Left renal cortex interstitium (tissue), 4 donors: ENCODE data around the gene LRRC56. TPM values are rescaled to one million over a fixed set of nuclear protein-coding genes. Genes with fewer than 3 reads are reported as not detected.

ENCODE experiments used
- DNase-seq, 4 donors: peaks; one replicate each; pipeline ENCODE4 v3.0.0-alpha.2; 2013; ENCODE audit warnings: low read depth in 4 of 4, low spot score in 2 of 4, missing footprints in 1 of 4
- polyA plus RNA-seq, 4 donors: library from polyadenylated mRNA; unstranded; fragments of 120-200 nt; gene quantifications; one replicate each; pipeline ENCODE4 v1.2.1, GENCODE V29; 2013; ENCODE audit not compliant: insufficient read length in 4 of 4

Gene LRRC56
- polyA plus RNA-seq, 4 donors = 2.8 to 6.1 (median 5.1) TPM

DNA sequence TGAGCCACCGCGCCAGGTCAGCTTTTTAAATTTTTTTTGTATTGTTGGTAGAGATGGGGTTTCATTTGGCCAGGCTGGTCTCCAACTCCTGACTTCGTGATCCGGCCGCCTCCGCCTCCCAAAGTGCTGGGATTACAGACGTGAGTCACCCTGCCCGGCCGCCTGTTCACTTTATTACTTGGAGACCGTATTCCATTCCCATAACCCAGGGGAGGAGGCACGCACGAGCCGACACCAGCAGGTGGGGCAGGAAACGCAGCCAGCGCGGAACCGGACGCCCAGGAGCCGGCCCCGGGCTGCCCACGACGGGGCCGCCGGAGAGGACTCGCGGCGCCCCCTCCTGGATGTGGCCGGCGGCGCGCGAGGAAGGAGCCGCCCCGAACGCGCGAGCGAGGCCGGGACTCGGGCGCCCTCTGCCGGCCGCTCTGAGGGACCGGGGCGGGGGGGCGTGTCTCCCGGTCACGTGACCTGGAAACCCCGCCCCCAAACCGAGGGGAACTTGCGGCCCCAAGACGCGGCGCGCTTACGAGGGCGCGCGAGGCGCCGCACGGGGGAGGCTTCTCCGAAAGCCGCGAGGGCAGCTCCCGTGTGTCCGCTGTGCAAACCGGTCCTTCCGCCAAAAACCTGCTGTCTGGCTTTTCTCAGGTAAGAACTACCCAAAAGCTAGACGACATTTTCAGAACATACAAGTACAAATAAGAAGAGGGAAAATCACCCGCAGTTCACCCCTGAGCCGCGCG lies 18.7 kb upstream of the LRRC56 start:
- peak in 1 of 4 donors; percentile 55 for DNase-seq

DNA sequence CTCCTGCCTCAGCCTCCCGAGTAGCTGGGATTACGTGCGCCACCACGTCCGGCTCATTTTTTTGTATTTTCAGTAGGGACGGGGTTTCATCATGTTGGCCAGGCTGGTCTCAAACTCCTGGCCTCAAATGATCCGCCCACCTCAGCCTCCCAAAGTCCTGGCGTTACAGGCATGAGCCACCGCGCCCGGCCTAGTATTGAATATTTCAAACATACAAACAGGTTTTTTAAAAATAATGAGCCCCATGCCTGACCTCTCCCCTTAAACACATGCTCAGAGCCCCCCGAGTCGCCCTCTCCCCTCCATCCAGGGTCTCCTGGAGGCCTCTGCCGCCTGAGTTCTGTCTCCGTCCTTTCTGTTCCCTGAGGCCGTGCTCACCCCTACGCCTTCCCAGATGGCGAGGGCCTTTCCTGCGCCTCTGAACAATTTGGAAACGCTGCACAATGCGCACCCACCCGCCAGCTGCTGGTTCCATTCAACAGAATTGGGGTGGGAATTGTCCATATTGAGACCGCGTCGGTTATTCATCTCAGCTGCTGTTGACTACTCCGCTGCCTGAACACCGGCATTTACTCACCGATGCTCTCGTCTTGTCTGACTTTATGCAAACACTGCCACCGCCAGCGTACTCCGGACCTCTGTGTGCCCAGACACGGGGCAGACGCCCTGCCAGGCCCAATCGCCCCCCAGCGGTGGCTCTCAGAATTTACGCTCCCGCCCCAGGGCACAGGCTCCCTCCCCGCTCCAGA lies 16.7 kb upstream of the LRRC56 start:
- DNase-seq = no peak

DNA sequence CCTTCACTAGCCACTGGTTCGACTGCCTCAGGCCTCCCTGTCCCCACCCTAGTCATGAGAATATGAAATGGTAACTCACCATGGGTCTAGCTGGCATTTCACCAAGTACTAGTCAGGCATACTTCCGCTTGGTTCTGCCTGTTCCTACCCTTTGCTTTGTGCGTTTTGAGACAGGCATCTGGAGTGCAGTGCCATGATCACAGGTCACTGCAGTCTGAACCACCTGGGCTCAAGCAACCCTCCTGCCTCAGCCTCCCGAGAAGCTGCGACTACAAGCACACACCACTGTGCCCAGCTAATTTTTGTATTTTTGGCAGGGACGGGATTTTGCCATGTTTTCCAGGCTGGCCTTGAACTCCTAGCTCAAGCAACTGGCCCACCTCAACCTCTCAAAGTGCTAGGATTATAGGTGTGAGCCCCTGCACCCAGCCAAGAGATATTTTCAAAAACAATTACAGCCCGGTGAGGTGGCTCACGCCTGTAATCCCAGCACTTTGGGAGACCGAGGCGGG lies 16.1 kb upstream of the LRRC56 start:
- no peak for DNase-seq

DNA sequence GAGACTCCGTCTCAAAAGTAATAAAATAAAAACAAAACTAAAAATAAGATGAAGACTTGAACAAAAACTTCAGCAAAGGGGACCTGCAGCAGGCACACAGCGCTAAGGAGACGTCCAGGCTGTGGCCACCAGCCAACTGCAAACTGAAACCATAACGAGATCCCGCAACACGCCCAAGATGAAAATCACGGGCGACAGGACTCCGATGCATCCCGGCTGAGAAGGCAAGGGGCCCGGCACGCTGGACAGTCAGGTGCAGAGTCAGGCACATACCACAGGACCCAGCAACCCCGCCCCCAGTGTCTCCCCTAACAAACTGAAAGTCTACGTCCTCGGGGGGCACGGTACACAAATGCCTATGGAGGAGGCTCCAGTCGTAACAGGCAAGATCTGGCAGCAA lies 11.1 kb upstream of the LRRC56 start:
- DNase-seq = no peak

DNA sequence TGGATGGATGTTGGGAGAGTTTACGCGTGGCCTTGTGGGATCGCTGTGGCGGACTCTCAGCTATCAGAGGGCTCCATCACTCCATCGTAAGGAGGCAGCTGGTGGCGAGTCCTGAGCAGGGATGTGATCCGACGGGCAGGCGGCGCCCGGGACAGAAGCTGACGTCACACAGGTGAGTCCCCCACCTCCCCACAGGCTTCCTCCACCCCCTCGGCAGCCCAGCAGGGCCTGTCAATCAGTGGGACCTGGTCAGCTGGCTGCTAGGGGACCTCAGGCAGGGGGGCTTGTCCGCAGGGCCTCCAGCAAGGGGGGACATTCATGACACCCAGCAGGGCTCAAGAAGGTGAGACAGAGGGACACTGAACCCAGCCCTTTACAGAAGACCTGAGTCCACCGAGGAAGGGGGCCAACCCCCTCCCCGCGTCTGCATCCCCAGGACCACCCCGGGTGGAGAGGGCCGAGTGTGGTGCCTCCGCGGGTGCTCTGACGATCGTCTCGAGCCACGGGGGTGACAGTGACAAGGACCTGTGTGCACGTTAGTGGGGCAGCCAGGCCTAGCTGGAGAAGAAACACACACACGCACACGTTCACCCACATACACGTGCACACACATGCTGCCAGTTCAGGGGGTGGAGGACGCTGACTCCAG lies 9.0 kb upstream of the LRRC56 start:
- no peak for DNase-seq

DNA sequence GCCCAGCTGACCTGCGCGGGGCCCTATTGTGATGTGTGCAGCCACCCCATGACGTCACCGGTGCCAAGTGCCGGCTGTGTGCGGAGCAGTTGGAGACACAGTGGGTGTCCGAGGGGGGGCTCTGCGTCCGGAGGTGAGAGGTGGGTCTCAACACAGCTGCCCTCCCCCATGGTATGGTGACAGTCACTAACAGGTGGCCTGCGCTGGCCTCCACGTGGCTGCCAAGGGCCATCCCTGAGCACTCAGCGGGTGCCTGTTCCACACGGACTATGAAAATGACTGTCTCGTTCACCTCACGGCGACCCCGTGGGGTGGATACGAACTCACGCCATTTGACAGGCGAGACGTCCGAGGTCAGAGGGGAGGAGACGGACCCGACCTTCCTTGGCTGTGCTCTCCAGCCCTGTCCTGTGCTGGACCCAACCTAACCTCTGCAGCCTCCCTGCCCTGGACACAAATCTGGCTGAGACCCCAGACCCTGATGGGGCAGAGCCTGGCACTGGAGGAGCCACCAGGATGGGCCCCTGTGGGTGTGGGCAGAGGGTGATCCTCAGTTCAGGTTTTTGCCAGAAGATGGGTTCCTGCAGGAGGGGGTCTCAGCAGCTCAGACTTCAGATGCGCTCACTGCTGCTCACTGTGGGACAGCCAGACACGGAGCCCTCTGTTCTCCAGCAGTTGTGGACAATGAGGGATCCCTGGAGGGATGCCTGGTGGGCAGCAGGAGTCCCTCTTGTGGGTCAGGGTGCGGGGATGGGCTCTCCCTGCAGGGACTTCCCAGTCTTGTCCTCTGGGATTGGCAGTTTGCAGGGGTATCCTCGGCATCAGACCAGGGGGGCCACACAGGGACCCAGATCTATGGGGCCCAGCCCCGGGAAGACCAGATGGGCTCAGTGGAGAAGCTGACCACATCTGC lies 8.3 kb upstream of the LRRC56 start:
- no peak for DNase-seq

DNA sequence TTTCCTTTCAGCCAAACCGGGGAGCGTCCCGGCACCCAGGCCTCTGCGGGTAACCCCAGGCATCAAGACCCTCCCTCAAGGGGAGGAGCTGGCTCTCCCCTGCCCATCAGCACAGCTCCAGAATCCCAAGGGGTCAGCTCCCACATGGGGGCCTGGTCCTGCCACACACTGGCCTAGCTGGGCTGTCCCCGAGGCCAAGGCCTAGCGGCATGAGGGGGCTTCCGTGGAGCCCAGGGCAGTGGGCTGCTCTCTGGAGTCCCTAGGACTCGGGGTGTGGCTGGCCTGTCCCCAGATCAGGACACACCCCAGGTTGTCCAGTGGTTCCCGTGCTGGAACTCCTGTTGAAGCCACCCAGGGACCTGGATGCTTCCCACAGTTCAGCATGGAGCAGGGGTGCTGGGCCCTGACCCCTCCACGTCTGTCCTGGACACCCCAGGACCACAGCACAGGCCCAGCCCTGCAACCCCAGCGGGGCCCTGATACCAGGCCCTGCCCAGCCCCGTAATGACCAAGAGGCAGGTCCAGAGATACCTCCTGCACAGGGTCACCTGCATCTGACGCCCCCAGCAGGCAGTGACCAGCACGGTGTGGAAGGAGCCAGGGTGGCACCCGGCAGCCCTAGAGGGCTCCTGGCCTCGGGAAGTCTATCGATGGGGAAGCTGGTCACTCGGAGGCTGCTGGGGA lies 7.5 kb upstream of the LRRC56 start:
- no peak for DNase-seq

DNA sequence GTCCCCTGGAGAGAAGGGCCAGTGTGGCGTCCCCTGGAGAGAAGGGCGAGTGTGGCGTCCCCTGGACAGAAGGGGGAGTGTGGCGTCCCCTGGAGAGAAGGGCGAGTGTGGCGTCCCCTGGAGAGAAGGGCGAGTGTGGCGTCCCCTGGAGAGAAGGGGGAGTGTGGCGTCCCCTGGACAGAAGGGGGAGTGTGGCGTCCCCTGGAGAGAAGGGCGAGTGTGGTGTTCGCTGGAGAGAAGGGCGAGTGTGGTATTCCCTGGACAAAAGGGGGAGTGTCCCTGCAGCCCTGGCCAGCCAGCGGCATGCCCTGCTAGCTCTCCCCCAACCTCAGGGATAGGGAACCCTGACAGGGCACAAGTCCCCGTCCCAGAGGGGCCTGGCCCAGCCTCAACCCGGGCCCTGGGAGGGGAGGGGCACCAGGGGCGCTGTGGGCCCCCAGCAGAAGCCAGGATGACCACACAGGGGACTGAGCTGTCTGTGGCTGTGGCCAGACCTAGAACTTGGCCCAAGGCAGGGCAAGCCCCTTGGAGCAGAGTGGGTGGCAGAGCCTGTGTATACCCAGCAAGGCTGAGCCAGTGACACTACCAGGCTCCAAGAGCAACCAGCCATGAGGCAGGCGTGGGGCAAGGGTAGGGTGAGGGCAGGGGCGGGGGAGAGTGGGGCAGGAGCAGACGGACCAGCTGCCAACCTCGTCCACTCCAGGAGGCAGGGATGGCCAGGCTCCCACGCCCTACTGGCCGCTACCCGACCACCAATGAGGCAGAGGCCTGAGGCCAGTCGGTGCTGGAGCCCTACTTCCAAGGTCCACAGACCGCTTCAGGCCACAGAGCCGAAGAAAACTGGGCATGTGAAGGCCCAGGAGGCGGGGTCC lies 6.1 kb upstream of the LRRC56 start:
- no peak for DNase-seq

DNA sequence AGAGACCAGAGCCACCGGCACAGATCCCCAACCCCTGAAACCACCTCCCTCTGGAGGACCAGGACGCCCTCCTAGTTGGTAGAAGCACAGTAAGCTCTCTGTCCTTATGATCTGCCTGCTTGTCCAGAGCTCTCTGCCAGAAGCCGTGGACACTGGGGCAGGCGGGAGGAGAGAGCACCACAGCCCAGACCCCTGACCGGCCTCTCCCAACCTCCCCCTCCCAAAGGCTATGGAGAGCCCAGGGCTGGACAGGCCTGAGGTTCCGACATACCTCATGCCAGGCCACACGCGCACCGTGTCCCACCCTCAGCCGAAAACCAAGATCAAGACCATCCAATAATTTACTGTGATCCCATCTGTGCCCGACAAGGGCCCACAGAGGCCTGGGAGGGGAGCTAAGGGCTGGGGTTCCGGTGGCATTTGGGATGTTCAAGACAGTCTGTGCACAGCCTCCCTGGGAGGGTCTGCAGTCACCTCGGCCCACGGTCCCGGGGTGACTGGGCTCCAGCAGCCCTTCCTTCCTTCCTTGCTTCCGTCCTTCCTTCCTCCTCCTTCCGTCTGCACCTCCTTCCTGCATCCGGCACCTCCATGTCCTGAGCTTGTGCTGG lies 5.3 kb upstream of the LRRC56 start:
- no peak for DNase-seq

DNA sequence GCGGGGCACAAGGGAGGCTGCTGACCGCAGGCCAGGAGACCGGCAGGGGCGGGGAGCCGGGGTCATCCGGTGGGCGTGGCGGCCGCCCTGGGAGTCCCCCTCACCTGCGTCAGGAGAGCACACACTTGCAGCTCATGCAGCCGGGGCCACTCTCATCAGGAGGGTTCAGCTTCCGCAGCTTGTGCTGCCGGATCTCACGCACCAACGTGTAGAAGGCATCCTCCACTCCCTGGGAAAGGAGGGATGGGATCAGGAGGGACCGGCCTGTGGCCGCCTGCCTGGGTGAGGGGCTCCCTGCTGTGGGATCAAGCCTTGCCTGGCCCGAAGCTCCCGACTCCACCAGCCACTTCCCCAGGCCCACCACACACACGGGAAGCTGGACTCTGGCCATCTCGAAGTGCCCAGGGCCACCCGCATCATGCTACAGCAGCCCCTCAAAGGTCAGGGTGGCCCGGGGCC lies 4.8 kb upstream of the LRRC56 start:
- DNase-seq = no peak

DNA sequence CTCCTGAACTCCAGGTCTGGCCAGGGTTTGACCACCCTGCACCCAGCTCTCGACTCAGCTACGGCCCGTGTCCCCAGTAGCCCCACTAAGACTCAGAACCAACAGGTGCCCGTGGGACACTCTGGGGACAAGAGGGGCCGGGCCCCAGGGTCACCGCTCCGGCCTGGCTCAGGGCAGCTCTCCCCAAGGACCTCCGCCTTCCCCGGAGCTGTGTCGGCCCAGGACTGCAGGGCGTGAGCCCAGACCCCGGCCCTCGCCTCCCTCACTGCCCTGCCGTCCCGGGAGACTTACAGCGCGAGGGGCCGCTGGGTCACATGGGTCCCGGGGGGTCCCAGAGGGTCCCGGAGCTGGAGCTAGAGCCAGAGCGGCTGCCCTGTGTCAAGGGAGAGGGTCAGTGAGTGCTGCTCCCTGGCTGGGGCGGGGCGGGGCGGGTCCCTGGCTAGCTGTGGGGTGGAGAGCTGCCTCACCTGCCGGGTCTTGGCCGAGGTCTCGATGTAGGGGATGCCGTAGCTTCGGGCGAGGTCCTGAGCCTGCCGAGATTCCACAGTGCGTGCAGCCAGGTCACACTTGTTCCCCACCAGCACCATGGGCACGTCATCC lies 4.2 kb upstream of the LRRC56 start:
- DNase-seq = no peak

DNA sequence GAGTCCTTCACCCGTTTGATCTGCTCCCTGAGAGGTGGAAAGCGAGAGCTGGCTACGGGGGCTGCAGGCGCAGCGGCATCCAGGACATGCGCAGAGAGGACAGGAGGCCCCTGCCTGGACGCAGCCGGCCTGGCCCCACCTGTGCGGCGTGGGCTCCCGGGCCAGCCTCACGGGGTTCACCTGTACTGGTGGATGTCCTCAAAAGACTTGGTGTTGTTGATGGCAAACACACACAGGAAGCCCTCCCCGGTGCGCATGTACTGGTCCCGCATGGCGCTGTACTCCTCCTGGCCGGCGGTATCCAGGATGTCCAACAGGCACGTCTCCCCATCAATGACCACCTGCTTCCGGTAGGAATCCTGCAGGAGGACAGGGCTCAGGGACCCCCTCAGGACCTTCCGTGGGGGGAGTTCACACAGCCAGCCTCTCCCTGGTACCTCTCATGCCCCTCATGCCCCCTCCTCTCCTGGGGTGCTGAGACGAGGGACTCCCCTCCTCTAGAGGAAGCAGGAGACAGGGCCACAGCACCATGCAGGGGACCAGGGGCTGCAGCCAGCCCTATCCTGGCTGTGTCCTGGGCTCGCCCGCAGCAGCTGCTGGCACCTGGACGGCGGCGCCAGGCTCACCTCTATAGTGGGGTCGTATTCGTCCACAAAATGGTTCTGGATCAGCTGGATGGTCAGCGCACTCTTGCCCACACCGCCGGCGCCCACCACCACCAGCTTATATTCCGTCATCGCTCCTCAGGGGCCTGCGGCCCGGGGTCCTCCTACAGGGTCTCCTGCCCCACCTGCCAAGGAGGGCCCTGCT lies 3.5 kb upstream of the LRRC56 start:
- no peak for DNase-seq

DNA sequence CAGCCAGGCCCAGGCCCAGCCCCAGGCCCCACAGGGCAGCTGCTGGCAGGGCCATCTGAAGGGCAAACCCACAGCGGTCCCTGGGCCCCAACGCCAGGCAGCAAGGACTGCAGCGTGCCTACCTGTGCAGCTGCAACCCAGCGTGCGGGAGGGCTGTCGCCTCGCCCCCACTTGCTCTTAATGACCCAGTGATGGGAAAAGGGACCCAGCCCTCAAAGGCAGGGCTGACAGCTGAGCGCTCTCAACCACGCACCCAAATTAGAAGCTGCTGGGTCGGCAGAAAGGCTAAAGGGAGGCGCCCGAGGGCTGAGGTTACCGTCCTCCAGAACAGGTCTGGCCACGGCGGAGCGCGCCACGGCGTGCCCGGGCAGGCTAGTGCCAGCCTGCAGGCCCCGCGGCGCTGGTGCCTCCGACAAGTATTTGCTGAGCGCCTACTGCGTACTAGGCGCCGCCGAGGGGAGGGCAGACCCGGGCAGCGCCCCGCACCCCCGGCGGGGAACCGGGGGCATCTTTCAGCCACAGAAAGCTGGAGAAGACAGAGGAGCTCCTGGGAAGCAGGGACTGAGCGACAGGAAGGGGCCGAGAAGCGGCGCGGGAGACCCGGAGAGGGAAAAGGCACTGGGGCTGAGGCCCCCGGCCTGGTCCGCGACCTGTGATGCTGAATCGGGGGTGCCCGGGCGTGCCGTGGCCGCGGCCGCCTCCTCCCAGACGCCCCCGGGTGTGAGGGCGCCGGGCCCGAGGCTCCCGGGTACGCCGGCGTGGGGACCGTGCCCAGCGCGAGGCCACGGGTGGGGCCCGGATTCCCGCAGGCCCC lies 2.7 kb upstream of the LRRC56 start:
- no peak for DNase-seq

DNA sequence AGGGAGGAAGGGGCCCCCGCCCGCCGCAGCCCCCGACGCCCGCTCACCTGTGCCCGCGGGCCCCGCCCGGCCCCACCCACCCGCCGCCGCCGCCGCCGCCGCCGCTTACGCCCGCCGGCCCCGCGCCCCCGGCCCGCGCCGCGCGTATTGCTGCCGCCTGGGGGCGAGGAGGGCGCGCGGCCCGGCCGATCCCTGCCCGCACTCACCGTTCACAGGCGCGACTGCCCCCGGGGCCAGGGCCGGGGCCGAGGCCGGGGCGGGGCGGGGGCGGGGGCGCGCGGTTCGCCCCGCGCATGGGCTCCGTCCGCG lies 2.2 kb upstream of the LRRC56 start:
- DNase-seq = no peak

DNA sequence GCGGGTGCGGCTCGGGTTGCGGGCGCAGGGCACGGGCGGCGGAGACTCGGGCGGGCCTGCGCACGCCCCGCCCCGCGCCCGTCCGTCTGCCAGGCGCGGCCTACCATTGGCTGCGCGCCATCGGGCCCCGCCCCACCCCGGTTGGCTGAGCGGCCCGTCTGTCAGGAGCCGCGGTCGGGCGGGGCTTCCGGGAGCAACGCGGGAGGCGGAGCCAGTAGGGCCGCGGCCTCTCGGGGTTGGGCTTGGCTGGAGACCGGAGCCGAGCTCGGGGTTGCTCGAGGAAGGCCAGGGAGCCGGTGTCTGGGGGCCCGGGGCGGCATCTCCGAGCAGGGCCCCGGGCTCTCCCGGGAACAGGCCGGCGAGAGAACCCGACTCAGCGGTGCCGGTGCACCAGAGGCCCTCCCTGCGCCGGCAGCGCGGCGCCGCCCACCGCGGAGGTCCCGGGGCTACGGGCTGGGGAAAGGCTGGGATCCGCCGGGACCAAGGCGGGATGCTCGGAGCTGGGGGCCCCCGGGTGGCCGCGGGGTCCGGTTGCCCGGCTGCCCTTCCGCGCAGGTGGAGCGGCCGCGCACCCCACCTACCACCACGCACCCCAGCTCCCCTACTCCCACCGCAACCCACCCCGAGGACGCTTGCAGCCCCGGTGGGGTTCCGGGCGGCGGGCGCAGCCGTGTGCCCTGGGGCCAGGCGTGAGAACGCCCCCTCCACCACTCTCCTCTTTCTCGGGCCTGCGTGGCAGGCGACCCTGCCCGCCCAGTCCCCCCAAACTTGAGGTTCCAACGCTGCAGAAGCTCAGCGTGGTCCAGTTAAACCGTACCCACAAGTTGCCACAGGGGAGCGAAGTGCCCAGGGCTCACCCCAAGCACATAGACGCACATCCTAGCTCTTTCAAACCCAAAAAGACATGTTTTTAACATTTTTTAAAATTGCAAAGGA lies 1.5 kb upstream of the LRRC56 start, which contains the start of gene HRAS:
Gene HRAS (minus strand): TSS at position 58 of the 936 bp plus-strand sequence.
- DNase-seq = peak; percentile 60 to 91 (median 86)
